DMS79 (cell line): ENCODE measurements around the gene NDUFA13.
A peak's percentile ranks its signal among the peaks of the same experiment; 100 is the strongest.

ENCODE experiments used
- DNase-seq: peaks from one replicate; lab custom pipeline; 2025; lab: John Stamatoyannopoulos, UW

NDUFA13 gene

DNA sequence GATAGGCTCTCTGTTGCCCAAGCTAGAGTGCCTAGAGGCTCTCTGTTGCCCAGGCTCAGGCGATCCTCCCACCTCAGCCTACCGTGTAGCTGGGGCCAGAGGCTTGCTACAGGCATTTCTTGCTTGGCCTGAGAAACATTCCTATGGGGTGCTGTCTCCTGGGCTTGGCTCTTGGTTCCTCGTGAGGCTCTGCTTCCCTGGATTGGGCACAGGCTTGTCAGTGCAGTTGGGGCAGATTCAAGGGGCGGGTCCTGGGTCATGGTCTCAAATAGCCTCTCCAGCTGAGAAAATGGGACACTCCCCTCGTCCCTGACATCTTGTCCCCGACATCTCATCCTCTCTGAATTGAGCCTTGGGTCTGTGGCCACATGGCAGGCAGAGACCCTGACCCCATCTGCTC lies 5.6 kb upstream of the NDUFA13 start:
- DNase-seq: no peak

- DNase-seq: no peak
Measured at GRCh38 chr19:19513682-19514081, 2.3 kb upstream of the NDUFA13 start.

DNA sequence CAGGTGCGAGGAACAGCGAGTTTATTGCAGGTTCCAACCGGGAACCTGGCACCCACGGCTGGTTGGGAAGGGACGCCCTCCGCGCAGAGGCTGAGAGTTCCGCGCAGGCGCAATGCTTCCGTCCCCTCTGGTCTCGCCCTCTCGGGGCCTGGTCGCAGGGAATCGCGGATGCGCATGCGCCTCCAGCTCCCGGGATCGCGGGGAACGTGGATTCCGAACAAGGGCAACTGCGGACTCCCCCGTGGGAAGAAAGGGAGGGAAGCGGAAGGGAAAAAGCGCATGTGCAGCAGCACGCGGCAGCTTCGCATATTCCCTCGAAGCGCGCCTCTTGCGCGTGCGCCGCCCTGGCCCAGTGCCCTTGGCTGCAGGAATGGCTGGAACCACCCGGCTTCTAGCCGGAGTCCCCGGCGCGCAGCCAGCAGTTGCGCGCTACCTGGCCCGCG lies 1.8 kb upstream of the NDUFA13 start:
- no peak for DNase-seq

GRCh38 chr19:19514881-19515641 lies 964 bp upstream of the NDUFA13 start, which contains the start of gene TSSK6:
Gene TSSK6, minus strand, starts transcription at chr19:19515548. Its CDS starts 121 bp downstream, at chr19:19515427.
- no peak for DNase-seq

- DNase-seq: no peak
Measured at GRCh38 chr19:19517235-19517619, 1.2 kb downstream of the NDUFA13 start.

GRCh38 chr19:19520989-19521388 lies 5.0 kb downstream of the NDUFA13 start:
- no peak for DNase-seq

GRCh38 chr19:19523177-19523576 lies 7.2 kb downstream of the NDUFA13 start:
- DNase-seq: no peak

GRCh38 chr19:19524053-19524452 lies 8.0 kb downstream of the NDUFA13 start:
- DNase-seq: no peak

DNA sequence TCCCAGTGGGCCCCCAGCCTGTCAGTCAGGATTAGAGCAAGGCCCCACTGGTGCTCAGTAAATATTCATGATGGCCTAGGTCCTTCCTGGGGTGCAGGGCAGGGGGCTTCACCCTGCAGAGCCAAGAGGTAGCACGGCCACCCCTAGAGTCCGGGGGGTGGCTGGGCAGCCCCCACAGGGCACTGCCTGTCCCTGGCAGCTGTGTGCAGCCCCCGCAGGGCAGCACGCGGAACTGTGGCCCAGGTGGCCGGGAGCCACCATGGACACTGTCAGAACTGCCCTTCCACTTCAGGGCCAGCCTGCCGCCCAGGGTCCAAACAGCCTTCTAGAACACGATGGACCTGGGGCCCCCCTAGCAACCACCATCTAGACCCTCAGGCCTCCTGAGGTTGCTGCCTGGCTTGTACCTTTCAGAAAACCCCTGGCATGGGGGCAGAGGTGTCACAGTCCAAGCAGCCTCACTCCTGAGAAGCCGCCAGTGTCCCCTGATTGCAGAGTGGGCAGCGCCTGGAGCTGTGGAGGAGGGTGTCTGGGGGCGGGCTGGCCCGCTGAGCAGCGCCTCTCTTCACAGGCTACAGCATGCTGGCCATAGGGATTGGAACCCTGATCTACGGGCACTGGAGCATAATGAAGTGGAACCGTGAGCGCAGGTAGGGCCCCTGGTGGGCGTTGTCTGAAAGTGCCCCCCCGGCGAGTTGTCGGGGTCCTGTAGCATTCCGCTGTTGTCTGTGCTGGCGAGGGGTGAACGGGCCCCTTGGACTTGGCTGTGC lies 9.8 kb downstream of the NDUFA13 start:
- no peak for DNase-seq

GRCh38 chr19:19526581-19527370 lies 10.8 kb downstream of the NDUFA13 start:
- no peak for DNase-seq

DNA sequence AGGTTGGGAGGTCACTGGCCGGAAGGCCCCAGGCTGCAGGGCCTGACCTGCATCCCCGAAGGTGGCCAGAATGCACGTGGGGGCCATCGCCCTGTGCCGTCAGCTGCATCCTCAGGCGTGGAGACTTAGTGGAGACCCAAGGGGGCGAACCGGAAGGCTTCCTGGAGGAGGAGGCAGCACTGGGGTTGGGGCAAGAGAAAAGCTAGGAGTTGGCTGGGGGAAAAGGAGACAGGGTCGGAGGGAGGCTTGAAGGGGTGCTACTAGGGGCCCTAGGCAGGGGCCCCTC lies 11.3 kb downstream of the NDUFA13 start:
- no peak for DNase-seq

DNA sequence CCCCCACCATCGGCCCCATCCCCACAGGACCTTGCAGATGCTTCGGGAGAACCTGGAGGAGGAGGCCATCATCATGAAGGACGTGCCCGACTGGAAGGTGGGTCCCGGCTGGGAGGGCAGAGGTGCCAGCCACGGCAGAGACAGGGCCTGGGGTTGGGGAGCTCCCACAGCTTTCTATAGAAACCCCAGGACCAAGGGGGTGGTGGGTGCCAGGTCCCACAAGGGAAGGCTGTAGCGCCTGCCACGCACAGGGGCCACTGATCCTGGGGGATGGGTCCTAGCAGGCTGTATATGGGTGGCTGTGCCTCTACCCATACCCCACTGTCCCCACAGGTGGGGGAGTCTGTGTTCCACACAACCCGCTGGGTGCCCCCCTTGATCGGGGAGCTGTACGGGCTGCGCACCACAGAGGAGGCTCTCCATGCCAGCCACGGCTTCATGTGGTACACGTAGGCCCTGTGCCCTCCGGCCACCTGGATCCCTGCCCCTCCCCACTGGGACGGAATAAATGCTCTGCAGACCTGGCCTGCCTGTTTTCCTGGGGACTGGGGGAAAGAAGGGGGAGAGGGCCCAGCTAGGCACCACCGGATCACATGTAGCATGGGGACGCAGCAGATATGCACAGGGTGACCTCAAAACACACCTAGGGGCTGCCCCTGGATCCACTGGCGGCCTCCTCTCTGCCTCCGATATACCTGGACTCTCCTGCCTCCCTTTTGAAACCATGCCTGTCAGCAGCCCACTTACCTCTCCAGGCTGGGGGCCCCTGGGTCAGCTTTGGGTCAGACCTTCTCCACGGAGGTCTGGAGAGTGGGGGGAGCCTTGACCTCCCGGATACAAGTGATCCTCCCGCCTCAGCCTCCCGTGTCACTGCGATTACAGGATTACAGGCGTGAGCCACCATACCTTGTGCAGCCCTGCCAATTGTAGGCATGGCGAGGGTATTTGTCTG lies 11.9 kb downstream of the NDUFA13 start:
- DNase-seq: no peak

DNA sequence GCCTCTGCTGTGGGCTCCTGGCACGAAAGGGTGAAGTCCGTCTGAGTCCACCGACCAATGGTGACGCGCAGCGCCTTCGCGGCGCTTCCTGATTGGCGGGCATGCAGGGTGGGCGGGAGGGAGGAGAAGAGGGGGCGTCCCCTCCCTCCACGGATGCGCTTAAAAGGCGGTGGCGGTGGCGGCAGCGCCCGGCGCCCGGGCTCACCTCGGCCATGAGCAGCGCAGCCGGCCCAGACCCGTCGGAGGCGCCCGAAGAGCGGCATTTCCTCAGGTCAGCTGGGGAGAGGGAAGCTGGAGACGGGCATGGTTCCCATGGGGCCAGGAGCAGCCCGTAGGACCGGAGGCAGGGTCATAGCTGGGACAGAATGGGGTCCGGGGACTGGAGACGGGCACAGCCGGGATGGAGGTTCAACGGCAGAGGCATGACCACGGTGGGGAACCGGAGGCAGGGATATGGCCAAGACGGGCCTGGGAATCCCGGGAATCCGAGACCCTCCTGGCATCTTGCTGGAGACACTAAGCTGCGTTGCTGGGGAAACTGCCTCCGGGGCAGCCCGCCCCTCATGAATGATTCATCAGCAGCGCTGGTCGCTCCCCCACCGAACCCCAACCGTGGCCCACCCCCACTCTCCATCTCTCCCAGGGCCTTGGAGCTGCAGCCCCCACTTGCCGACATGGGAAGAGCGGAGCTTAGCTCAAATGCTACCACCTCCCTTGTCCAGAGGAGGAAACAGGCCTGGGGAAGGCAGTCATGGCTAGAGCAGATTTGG lies 12.9 kb downstream of the NDUFA13 start, which contains the start of gene YJEFN3:
YJEFN3 (plus strand) TSS at position 191 of the 770 bp plus-strand sequence; CDS start at position 213, 22 bp downstream.
- no peak for DNase-seq

GRCh38 chr19:19529783-19530422 lies 13.9 kb downstream of the NDUFA13 start:
- no peak for DNase-seq

DNA sequence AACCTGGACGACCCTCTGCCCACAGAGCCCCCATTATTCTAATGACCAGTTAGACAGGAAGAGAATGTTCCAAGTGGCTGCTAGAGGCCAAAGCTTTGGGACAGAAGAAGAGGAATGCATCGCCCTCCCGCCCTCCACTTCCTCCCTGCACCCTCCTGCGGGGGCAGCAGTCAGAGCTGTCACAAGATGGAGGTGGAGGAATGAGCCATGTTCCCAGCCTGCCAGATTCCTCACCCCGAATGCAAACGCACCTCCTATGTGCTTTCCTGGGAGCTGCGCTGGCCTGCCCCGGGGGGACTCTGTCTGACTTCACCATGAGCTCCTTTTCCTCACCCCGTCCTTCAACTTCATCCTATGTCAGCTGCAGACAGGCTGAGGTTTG lies 14.4 kb downstream of the NDUFA13 start:
- DNase-seq: no peak

DNA sequence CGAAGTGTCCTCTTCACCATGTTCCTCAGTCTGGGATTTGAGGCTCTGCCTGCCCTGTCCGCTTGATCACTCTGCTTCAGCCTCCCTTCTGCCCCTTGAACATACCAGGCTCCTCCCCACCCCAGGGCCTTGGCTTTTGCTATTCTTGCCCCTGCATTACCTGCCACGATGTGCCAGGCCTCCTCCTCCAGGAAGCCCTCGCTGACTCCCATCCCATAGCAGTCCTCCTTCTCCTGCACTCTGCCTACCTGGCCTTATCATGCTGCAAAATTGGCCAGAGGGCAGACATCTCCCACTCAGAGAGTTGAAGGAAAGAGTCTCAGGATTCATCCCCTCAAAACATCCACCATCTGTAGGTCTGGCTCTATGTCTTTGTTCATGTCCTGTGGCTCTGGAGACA lies 14.9 kb downstream of the NDUFA13 start:
- DNase-seq: no peak

DNA sequence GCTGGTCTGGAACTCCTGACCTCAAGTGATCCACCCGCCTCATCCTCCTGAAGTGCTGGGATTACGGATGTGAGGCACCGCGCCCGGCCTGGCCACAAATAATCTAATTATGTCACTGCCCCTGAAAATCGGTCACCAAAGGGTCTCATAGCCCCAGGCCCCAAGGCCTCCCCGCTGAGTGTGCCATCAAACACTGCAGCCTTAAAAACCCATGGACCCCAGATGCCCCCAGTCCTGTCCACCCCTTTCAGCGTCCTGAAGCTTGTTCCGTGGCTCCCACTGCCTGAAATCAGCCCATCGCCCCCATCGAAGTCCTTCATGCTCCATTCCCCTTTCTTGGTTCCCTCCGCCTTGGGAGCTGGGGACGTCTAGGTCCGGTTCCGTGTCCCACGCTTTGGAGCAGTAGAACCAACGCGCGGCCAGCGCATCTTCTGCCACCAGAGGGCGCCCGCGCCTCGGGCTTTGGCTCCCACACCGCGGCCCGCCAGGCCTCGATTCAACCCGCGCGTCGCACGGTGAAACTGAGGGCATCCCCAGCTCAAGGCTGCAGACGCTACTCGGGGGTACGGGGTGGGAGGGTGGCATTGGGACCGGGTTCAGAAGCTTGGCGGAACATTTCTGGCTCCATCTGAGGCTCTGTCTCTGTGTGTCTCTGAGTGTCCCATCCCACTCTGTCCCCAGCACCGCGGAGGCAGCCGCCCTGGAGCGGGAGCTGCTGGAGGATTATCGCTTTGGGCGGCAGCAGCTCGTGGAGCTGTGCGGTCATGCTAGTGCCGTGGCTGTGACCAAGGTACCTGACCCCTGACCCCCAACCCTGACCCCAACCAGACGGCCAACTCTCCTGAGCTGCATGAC lies 16.2 kb downstream of the NDUFA13 start:
- DNase-seq: peak; percentile 24

GRCh38 chr19:19532806-19533701 lies 17.0 kb downstream of the NDUFA13 start:
- no peak for DNase-seq
